GM06990 (cell line): ENCODE data around the gene CFAP92.

Source experiments
- DNase-seq: peaks from one replicate; pipeline ENCODE4 v3.0.0-alpha.2; 2011; ENCODE audit not compliant: insufficient read length; ENCODE audit errors: extremely low read depth
- H3K27me3 ChIP-seq: replicated peaks from 2 replicates; pipeline ENCODE4 v1.6.0; 2011; ENCODE audit warnings: low read length; ENCODE audit not compliant: control insufficient read depth, insufficient read depth
- H3K36me3 ChIP-seq: 2 replicates; pipeline ENCODE4 v1.5.1; 2011; ENCODE audit warnings: low read length; ENCODE audit not compliant: control insufficient read depth, insufficient read depth
- H3K4me3 ChIP-seq: replicated peaks from 2 replicates; pipeline ENCODE4 v1.5.1; 2011; ENCODE audit warnings: low read depth, mild to moderate bottlenecking, control low read depth, low read length
- TF ChIP-seq, protein P1 (sequence below): IDR thresholded peaks from 2 replicates; pipeline ENCODE4 v1.5.1; 2011; ENCODE audit warnings: low read length, control low read depth, mild to moderate bottlenecking, inconsistent platforms; ENCODE audit not compliant: insufficient read depth, poor library complexity, severe bottlenecking

Gene CFAP92

DNA sequence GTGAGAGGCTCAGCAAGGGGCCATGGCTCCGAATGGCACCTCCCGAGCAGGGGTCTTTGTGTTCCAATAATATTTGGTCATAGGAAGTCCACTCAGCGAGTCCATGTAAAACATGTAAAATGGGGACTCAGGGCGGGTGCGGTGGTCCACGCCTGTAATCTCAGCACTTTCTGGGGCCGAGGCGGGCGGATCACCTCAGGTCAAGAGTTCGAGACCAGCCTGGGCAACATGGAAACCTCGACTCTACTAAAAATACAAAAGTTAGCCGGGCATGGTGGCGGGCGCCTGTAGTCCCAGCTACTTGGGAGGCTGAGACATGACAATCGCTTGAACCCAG lies 33.6 kb upstream of the CFAP92 start:
- Histone ChIP-seq H3K36me3 (no peaks in the 10 kb centered on the region), H3K4me3 (peak overlapping the region; percentile 63), H3K27me3 (no peaks in the 10 kb centered on the region)
- TF ChIP-seq, protein P1, sequence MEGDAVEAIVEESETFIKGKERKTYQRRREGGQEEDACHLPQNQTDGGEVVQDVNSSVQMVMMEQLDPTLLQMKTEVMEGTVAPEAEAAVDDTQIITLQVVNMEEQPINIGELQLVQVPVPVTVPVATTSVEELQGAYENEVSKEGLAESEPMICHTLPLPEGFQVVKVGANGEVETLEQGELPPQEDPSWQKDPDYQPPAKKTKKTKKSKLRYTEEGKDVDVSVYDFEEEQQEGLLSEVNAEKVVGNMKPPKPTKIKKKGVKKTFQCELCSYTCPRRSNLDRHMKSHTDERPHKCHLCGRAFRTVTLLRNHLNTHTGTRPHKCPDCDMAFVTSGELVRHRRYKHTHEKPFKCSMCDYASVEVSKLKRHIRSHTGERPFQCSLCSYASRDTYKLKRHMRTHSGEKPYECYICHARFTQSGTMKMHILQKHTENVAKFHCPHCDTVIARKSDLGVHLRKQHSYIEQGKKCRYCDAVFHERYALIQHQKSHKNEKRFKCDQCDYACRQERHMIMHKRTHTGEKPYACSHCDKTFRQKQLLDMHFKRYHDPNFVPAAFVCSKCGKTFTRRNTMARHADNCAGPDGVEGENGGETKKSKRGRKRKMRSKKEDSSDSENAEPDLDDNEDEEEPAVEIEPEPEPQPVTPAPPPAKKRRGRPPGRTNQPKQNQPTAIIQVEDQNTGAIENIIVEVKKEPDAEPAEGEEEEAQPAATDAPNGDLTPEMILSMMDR: no peak
- no peak for DNase-seq

DNA sequence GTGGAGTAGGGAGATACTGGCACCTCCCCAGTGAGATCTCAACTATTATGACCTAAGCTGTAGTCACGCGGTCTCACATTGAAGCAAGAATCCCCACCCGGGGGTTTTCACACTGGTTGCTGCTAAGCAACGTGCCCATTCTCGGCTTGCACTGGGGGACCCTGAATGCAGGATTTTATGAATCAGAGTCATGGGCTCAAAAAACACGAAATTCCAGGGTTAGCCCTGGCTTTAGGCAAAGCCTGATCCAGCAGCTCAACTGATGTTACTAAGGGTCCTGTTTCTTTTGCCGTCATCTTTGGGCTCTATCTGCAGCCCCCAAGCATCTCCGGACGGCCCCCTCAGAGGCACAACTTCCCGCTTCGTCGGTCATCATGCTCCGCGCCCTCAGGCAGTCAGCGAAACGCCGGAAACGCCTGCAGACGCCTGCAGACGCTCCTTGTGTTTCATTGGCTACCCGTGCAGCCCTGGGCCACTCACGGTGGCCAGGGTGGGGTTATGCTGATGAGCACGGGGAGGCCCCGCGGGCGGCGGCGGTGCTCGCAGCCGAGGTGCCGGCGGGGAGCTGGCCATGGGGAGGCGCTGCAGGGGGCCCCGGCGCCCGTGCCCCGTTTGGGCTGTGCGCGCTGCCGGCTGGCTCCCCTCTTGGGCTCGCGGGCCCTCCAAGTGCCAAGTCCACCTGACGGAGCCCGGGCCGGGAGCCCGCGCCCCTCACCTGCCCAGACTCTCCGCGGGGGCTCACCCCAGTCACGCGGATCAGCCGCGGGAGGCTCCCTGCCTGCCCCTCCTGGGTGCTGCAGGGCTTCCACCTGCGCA lies 33.1 kb upstream of the CFAP92 start:
- Histone ChIP-seq H3K36me3 (no peaks in the 10 kb centered on the region), H3K27me3 (no peaks in the 10 kb centered on the region), H3K4me3 (peak overlapping the region; percentile 63)
- DNase-seq: peak; percentile 90
- TF ChIP-seq, protein P1: no peak

DNA sequence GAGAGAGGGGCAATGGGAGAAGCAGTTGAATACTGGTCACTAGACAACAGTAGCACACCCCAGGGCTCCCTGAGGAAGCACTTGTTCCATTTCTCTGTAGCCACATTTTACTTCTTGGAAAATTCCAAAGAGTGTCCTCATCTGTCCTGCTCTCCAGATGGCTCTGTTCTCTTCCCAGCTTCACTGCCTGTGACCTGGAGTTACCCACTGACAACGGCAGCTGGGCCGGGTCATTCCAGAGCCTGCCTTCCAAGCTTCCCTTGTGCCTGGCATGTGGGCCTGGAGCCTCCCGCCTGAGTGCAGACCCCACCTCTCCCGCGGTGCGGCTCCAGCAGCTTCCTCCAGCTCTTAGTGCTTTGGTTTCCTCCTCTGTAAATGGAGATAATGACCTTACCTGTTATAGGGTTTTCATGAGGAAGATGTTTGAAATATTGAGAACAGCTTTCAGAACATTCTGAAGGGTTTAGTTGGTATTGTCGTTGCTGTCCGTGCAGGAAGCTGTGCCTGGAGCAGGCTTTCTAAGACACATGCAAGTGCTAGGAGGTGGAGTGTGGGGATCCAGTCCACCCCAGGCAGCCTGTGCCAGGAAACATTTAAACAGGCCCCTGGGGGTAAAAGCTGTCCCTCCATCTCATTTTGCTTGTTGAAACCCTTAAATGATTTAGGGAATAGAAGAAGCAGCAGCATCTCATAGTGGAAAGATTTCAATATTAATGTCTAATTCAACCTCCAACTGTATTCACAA lies 32.0 kb upstream of the CFAP92 start:
- TF ChIP-seq, protein P1: no peak
- Histone ChIP-seq H3K36me3 (no peaks in the 10 kb centered on the region), H3K27me3 (no peaks in the 10 kb centered on the region), H3K4me3 (no peak overlapping the region)
- DNase-seq: no peak

DNA sequence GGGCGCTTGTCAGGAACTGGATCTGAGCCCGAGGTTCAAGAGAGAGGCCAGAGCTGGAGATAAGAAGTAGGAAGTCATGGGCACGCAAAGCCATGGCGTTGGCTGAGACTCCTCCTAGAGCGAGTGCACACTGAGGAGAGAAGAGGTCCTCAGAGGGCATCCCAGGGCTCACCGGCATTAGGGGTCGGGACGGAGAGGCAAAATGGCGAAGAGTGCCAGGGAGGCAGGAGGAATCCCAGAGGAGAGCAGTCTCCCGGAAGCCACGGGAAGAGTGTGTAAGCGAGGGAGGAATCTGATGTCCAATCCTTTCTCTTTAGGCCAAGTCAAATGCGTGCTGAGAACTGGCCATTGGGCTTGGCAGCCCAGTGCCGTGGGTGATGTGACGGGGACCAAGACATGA lies 31.2 kb upstream of the CFAP92 start:
- TF ChIP-seq, protein P1: no peak
- H3K4me3 ChIP-seq: no peak overlapping the region
- DNase-seq: no peak
- H3K27me3 ChIP-seq: no peaks in the 10 kb centered on the region
- no peaks in the 10 kb centered on the region for H3K36me3 ChIP-seq

- no peaks in the 10 kb centered on the region for H3K27me3 ChIP-seq
- H3K36me3 ChIP-seq: no peaks in the 10 kb centered on the region
- H3K4me3 ChIP-seq: no peak overlapping the region
- DNase-seq: no peak
- TF ChIP-seq, protein P1: peak; percentile 27
Observed at GRCh38 chr3:129023909-129024308, 30.0 kb upstream of the CFAP92 start.
